Endothelial cell of umbilical vein (primary cell): ENCODE measurements around the gene MYRFL. TPM values are rescaled to one million over a fixed set of nuclear protein-coding genes. Genes with fewer than 3 reads are reported as not detected.

Source experiments
- BruUV-seq: library from RNA; stranded (reverse); fragments of 400-500 nt; replicated peaks from 2 replicates; lab custom pipeline; 2021; lab: Mats Ljungman, UMichigan
- CTCF ChIA-PET: fragments of 300-600, 350-600 bp; sonication (Branson Sonifier 250); formaldehyde crosslinking; loops from one replicate; lab custom pipeline; 2021; ENCODE audit warnings: antibody characterized with exemption, inconsistent platforms; lab: Charles Lee
- POLR2A ChIA-PET: fragments of 300-600, 350-600 bp; sonication (Branson Sonifier 250); formaldehyde crosslinking; loops from one replicate; lab custom pipeline; 2021; ENCODE audit warnings: antibody characterized with exemption, inconsistent platforms; lab: Charles Lee
- DNase-seq: peaks from one replicate; pipeline ENCODE4 v3.0.0-alpha.2; 2011; ENCODE audit warnings: low read depth, low spot score
- FAIRE-seq: peaks from 2 replicates; lab custom pipeline; 2011; peaks lifted over from hg19 to GRCh38; lab: Jason Lieb, UNC
- H2AFZ ChIP-seq: 2 replicates; pipeline ENCODE4 v1.6.0; 2012; ENCODE audit warnings: low read depth, low read length, control low read depth, inconsistent platforms
- H3K27ac ChIP-seq: 2 replicates; pipeline ENCODE4 v1.5.1; 2011; ENCODE audit warnings: low read depth, mild to moderate bottlenecking, control low read depth, low read length, moderate library complexity; ENCODE audit not compliant: insufficient read depth
- H3K27me3 ChIP-seq, 2 experiments: 2 replicates each; pipeline versions ENCODE4 v1.6.0 to v1.6.1; 2011; ENCODE audit warnings: low read length in 2 of 2, mixed read lengths in 1 of 2; ENCODE audit not compliant: control insufficient read depth in 2 of 2, insufficient read depth in 2 of 2
- H3K36me3 ChIP-seq, 2 experiments: 2 replicates in 1 of 2; 3 replicates in 1 of 2; pipeline ENCODE4 v1.5.1; 2011; ENCODE audit warnings: low read length in 2 of 2, mild to moderate bottlenecking in 1 of 2, moderate library complexity in 1 of 2; ENCODE audit not compliant: control insufficient read depth in 2 of 2, insufficient read depth in 2 of 2; ENCODE audit errors: extremely low read depth in 1 of 2
- H3K4me1 ChIP-seq: 3 replicates; pipeline ENCODE4 v1.5.1; 2011; ENCODE audit warnings: mild to moderate bottlenecking, low read length; ENCODE audit not compliant: control insufficient read depth, insufficient read depth; ENCODE audit errors: extremely low read depth
- H3K4me2 ChIP-seq: 2 replicates; pipeline ENCODE4 v1.6.1; 2011; ENCODE audit warnings: low read length, control low read depth, mixed read lengths; ENCODE audit not compliant: insufficient read depth
- H3K4me3 ChIP-seq, 3 experiments: fragments of 200-600 bp in 1 of 3; sonication (generic), shearing (Covaris generic) in 1 of 3; replicated peaks in 1 of 3; 2 replicates each; pipeline ENCODE4 v1.5.1; 2011 to 2016; ENCODE audit warnings: control low read depth in 3 of 3, low read length in 3 of 3, mild to moderate bottlenecking in 2 of 3, inconsistent platforms in 1 of 3, low read depth in 1 of 3, moderate library complexity in 1 of 3; ENCODE audit not compliant: insufficient read depth in 1 of 3
- H3K79me2 ChIP-seq: 2 replicates; pipeline ENCODE4 v1.6.0; 2012; ENCODE audit warnings: low read length, inconsistent platforms; ENCODE audit not compliant: control insufficient read depth, insufficient read depth
- H3K9ac ChIP-seq: replicated peaks from 2 replicates; pipeline ENCODE3; 2011; ENCODE audit warnings: low read length, control low read depth; ENCODE audit not compliant: insufficient read depth; ENCODE audit errors: extremely low read depth
- H3K9me1 ChIP-seq: replicated peaks from 3 replicates; pipeline ENCODE4 v1.6.0; 2011; ENCODE audit warnings: mild to moderate bottlenecking, low read length; ENCODE audit not compliant: control insufficient read depth, insufficient read depth; ENCODE audit errors: extremely low read depth
- H3K9me3 ChIP-seq: replicated peaks from 2 replicates; pipeline ENCODE4 v1.5.1; 2012; ENCODE audit warnings: low read length, inconsistent platforms; ENCODE audit not compliant: control insufficient read depth, insufficient read depth
- H4K20me1 ChIP-seq: replicated peaks from 2 replicates; pipeline ENCODE3; 2011; ENCODE audit warnings: mild to moderate bottlenecking, low read length; ENCODE audit not compliant: control insufficient read depth, insufficient read depth; ENCODE audit errors: extremely low read depth
- CTCF ChIP-seq, 2 donors: IDR thresholded peaks; 1 replicate in 1 of 2; 2 replicates in 1 of 2; pipeline ENCODE4 v1.5.1; 2011; ENCODE audit warnings: low read length in 2 of 2, mild to moderate bottlenecking in 2 of 2, moderate library complexity in 2 of 2, control low read depth in 1 of 2, inconsistent platforms in 1 of 2, low read depth in 1 of 2; ENCODE audit not compliant: insufficient read depth in 1 of 2; ENCODE audit errors: extremely low read depth in 1 of 2
- EZH2 ChIP-seq: IDR thresholded peaks from 2 replicates; pipeline ENCODE4 v1.6.1; 2012; ENCODE audit warnings: borderline replicate concordance, low read depth, mild to moderate bottlenecking, moderate library complexity, low read length, inconsistent platforms; ENCODE audit not compliant: severe bottlenecking
- FOS ChIP-seq: IDR thresholded peaks from 2 replicates; pipeline ENCODE4 v1.6.1; 2011; ENCODE audit warnings: mild to moderate bottlenecking, low read length, moderate library complexity, borderline replicate concordance; ENCODE audit not compliant: insufficient read depth
- GATA2 ChIP-seq: IDR thresholded peaks from 2 replicates; pipeline ENCODE4 v1.7.0; 2011; ENCODE audit warnings: low read depth, mild to moderate bottlenecking, moderate library complexity, mixed read lengths, low read length; ENCODE audit not compliant: insufficient read length, insufficient read depth
- JUN ChIP-seq: IDR thresholded peaks from 2 replicates; pipeline ENCODE4 v1.6.1; 2011; ENCODE audit warnings: borderline replicate concordance, low read depth; ENCODE audit not compliant: insufficient read length, insufficient read depth
- MAX ChIP-seq: IDR thresholded peaks from 2 replicates; pipeline ENCODE4 v1.6.1; 2011; ENCODE audit not compliant: insufficient read depth, insufficient read length
- MYC ChIP-seq: IDR thresholded peaks from one replicate; pipeline ENCODE4 v1.6.1; 2011; ENCODE audit warnings: mild to moderate bottlenecking, low read depth, low read length
- POLR2A ChIP-seq: IDR thresholded peaks from 2 replicates; pipeline ENCODE4 v1.6.1; 2012; ENCODE audit warnings: low read depth, mild to moderate bottlenecking, control low read depth, low read length
- POLR2AphosphoS5 ChIP-seq: IDR thresholded peaks from 2 replicates; pipeline ENCODE4 v1.6.1; 2012; ENCODE audit warnings: low read depth, mild to moderate bottlenecking, control low read depth, low read length, moderate library complexity; ENCODE audit not compliant: insufficient read depth
- dilution Hi-C: fragments of 300-500 bp; cut with MboI; formaldehyde crosslinking; loops from one replicate; pipeline ENCODE4 v1.15.0; 2019; ENCODE audit warnings: low sequenced_read_pairs; ENCODE audit not compliant: extremely low pct_ligation_motif_present
- intact Hi-C: fragments of 100-400 bp; cut with micrococcal nuclease; formaldehyde crosslinking; loops from one replicate; pipeline ENCODE4 v1.10.0; 2022
- polyA plus RNA-seq, 4 experiments: library from polyadenylated mRNA; depleted of rRNA in 3 of 4; stranded (reverse) in 3 of 4; unstranded in 1 of 4; fragments of >200 nt; gene quantifications; 2 replicates each; pipeline versions ENCODE4 v1.2.1 to v1.2.3, GENCODE V29; 2011 to 2012; ENCODE audit warnings: missing spikeins in 1 of 4
- total RNA-seq: library from RNA; stranded (reverse); gene quantifications from 2 replicates; pipeline ENCODE4 v1.2.3, GENCODE V29; 2021

Gene MYRFL
- total and polyA plus RNA-seq, 2 donors (not counting 3 experiments of a cell fraction or from before 2014, with no cell fraction given), result not detected

GRCh38 chr12:69837191-69837590 is 12.2 kb downstream of the MYRFL start:
- Histone ChIP-seq H3K27me3 (peaks cover 0 to 3% of the 10 kb centered on the region in 2 experiments), H3K9ac (no peak overlapping the region), H3K27ac (no peak overlapping the region), H3K9me1 (no peaks in the 10 kb centered on the region), H3K9me3 (no peaks in the 10 kb centered on the region), H3K79me2 (no peaks in the 10 kb centered on the region), H3K4me3 (no peak overlapping the region), H2AFZ (no peak overlapping the region), H3K4me1 (no peaks in the 10 kb centered on the region), H3K4me2 (no peak overlapping the region), H4K20me1 (no peaks in the 10 kb centered on the region), H3K36me3 (no peaks in the 10 kb centered on the region)
- FAIRE-seq (no peak), DNase-seq (no peak)
- intact Hi-C loops (no loop called here), dilution Hi-C loops (no loop called here)
- ChIA-PET POLR2A (no interaction called here), CTCF (no interaction called here)
- TF ChIP-seq POLR2A (no peak), GATA2 (no peak), MYC (no peak), EZH2 (no peak), MAX (no peak), CTCF (IDR thresholded peaks at IDR 0.05; ENCODE audit: extremely low read depth in 1 of 2, insufficient read depth in 1 of 2, low read depth in 1 of 2, low read length in 2 of 2) (no peak), JUN (no peak), POLR2AphosphoS5 (no peak), FOS (no peak)
- no TSS peak for BruUV-seq
